Measurements from ENCODE around the gene SCMH1.

- TF ChIP-seq POLR2AphosphoS5 (IDR thresholded peaks at IDR 0.05) (no peak), CTCF (IDR thresholded peaks at IDR 0.05) (no peak), POLR2A (IDR thresholded peaks at IDR 0.05) (no peak), EP300 (IDR thresholded peaks at IDR 0.05) (no peak)
Observed at GRCh38 chr1:41286992-41287391, 44.9 kb upstream of the SCMH1 start.

Measured in upper lobe of left lung (tissue), 4 donors.